ENCODE data around the gene PIWIL4. TPM values are rescaled to one million over a fixed set of nuclear protein-coding genes. Genes with fewer than 3 reads are reported as not detected.
A peak's percentile ranks its signal among the peaks of the same experiment; 100 is the strongest.
"Not testable (repeated sequence)": the region's sequence is repeated elsewhere in the genome, so short reads cannot be mapped to it uniquely, and the experiment has no call there.

Gene PIWIL4
- total RNA-seq, 2 donors from 2014 or later, result 1.3 to 1.6 TPM

- ATAC-seq (peak; percentile 74), DNase-seq (peak in 1 of 3 donors; percentile 7)
- Mint-ChIP-seq H3K36me3 (ENCODE audit: low read depth) (peaks cover 4% of the 10 kb centered on the region), H3K27me3 (no peaks in the 10 kb centered on the region), H3K4me3 (no peak overlapping the region), H3K4me1 (peaks cover 5% of the 10 kb centered on the region), H3K27ac (no peak overlapping the region)
- H3K9me3 ChIP-seq (ENCODE audit: control insufficient read depth, low read length, poor library complexity, severe bottlenecking), result no peaks in the 10 kb centered on the region
Observed at GRCh38 chr11:94602430-94603372, 35.5 kb downstream of the PIWIL4 start.

DNA sequence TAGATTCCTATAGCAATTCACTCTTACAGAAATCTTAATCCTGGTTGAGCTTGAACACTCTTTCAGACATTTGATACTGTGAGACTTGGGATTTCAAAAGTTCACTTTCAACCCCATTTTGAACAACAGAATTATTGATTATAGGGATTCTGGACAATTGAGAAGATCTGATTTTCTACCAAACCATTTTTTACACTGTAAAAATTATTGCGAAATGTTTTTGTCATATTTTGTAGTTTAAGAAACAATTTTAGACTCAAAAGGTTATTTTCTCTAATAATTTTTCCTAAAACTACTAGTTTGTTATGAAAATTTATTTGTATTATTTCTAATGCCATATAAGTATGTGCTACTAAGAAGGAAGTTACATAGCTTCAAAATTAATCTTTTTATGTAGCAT, 36.4 kb downstream of the PIWIL4 start:
- peaks cover 4% of the 10 kb centered on the region for H3K36me3 Mint-ChIP-seq (ENCODE audit: low read depth)
- no peaks in the 10 kb centered on the region for H3K9me3 ChIP-seq (ENCODE audit: control insufficient read depth, low read length, poor library complexity, severe bottlenecking)
- H3K4me1 Mint-ChIP-seq, result peaks cover 5% of the 10 kb centered on the region
- no peak overlapping the region for H3K4me3 Mint-ChIP-seq
- ATAC-seq, result no peak
- H3K27me3 Mint-ChIP-seq, result no peaks in the 10 kb centered on the region
- DNase-seq, result no peak
- no peak overlapping the region for H3K27ac Mint-ChIP-seq

DNA sequence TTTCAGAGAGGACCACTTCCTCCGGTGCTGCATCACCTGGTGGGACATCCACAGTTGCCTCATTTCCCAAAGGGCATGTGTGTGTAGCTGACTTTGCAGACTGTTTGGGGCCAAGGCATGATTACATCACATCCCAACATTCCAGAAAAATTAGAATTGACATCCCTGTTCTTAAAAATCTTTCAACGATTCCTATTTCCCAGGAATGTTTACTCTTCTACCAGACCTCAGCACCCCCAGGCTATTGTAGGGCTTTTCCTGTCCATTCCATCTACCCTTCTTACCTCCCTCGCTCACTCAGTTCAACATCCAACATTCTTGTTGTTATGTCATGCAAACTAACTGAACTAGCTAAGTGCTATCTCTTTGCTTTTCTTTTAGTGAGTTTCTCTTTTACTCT, 37.3 kb downstream of the PIWIL4 start:
- Mint-ChIP-seq H3K27me3 (no peaks in the 10 kb centered on the region), H3K36me3 (ENCODE audit: low read depth) (peaks cover 2% of the 10 kb centered on the region), H3K27ac (no peak overlapping the region), H3K4me3 (no peak overlapping the region), H3K4me1 (peaks cover 5% of the 10 kb centered on the region)
- DNase-seq (no peak), ATAC-seq (no peak)
- H3K9me3 ChIP-seq (ENCODE audit: control insufficient read depth, low read length, poor library complexity, severe bottlenecking), result no peaks in the 10 kb centered on the region

GRCh38 chr11:94613120-94613519, 46.0 kb downstream of the PIWIL4 start:
- DNase-seq, result no peak
- H3K9me3 ChIP-seq (ENCODE audit: control insufficient read depth, low read length, poor library complexity, severe bottlenecking), result peaks cover 10% of the 10 kb centered on the region
- no peaks in the 10 kb centered on the region for H3K27me3 Mint-ChIP-seq
- ATAC-seq, result no peak
- no peaks in the 10 kb centered on the region for H3K4me1 Mint-ChIP-seq
- no peaks in the 10 kb centered on the region for H3K36me3 Mint-ChIP-seq (ENCODE audit: low read depth)
- H3K4me3 Mint-ChIP-seq, result no peak overlapping the region
- no peak overlapping the region for H3K27ac Mint-ChIP-seq

GRCh38 chr11:94623120-94623735, 56.1 kb downstream of the PIWIL4 start:
- Mint-ChIP-seq H3K27me3 (peaks cover 11% of the 10 kb centered on the region), H3K36me3 (ENCODE audit: low read depth) (peaks cover 2% of the 10 kb centered on the region), H3K4me3 (no peak overlapping the region), H3K27ac (no peak overlapping the region), H3K4me1 (no peaks in the 10 kb centered on the region)
- DNase-seq (no peak), ATAC-seq (peak; percentile 65)
- H3K9me3 ChIP-seq (ENCODE audit: control insufficient read depth, low read length, poor library complexity, severe bottlenecking), result no peaks in the 10 kb centered on the region

DNA sequence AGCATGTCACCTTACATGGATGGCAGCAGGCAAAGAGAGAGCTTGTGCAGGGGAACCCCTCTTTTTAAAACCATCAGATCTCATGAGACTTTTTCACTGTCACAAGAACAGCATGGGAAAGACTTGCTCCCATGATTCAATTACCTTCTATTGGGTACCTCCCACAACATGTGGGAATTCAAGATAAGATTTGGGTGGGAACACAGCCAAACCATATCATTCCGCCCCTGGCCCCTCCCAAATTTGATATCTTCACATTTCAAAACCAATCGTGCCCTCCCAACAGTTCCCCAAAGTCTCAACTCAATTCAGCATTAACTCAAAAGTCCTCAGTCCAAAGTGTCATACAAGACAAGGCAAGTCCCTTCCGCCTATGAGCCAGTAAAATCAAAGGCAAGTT, 58.3 kb downstream of the PIWIL4 start:
- not testable (repeated sequence) for H3K36me3 Mint-ChIP-seq (ENCODE audit: low read depth); H3K27ac Mint-ChIP-seq; H3K4me3 Mint-ChIP-seq; DNase-seq; H3K9me3 ChIP-seq (ENCODE audit: control insufficient read depth, low read length, poor library complexity, severe bottlenecking); H3K4me1 Mint-ChIP-seq; ATAC-seq
- H3K27me3 Mint-ChIP-seq, result peaks cover 11% of the 10 kb centered on the region

- not testable (repeated sequence) for H3K4me3 Mint-ChIP-seq; H3K27me3 Mint-ChIP-seq; H3K4me1 Mint-ChIP-seq; ATAC-seq; H3K36me3 Mint-ChIP-seq (ENCODE audit: low read depth); DNase-seq; H3K9me3 ChIP-seq (ENCODE audit: control insufficient read depth, low read length, poor library complexity, severe bottlenecking); H3K27ac Mint-ChIP-seq
Observed at GRCh38 chr11:94627003-94627560, 59.9 kb downstream of the PIWIL4 start.

DNA sequence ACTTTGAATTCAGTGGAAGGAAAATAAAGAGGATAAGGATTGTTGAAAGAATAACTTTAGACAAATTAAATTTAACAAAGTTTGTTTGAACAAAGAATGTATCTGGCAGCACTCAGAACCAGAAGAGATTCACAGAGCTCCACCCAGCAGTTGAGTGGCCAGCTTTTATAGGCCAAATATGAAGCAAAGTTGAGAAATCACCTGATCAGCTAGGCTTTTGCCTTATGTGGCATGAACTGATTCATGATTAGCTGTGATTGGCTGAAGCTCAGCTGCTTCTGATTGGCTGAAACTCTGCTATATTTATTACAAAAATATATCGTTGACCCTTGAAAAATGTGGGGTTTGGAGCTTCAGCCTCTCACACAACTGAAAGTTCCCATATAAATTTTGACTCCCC, 62.6 kb downstream of the PIWIL4 start:
- H3K27ac Mint-ChIP-seq, result no peak overlapping the region
- no peak overlapping the region for H3K4me3 Mint-ChIP-seq
- H3K27me3 Mint-ChIP-seq, result peaks cover 7% of the 10 kb centered on the region
- no peaks in the 10 kb centered on the region for H3K36me3 Mint-ChIP-seq (ENCODE audit: low read depth)
- ATAC-seq (no peak), DNase-seq (no peak)
- peaks cover 3% of the 10 kb centered on the region for H3K4me1 Mint-ChIP-seq
- no peaks in the 10 kb centered on the region for H3K9me3 ChIP-seq (ENCODE audit: control insufficient read depth, low read length, poor library complexity, severe bottlenecking)

DNA sequence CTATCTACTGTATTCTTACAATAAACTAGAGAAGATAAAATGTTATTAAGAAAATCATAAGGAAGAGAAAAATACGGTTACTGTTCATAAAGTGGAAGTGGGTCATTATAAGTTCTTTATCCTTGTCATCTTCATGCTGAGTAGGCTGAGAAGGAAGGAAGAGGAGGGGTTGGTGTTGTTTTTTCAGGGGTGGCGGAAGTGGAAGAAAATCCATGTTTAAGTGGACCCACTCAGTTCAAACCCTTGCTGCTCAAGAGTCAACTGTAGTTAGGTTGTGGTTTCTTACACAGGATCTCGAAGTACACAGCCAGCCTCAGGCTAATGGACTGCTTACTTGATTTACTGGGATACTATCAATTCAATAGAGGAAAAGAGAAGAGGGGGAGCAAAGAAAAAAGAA, 63.1 kb downstream of the PIWIL4 start:
- Mint-ChIP-seq H3K27ac (no peak overlapping the region), H3K27me3 (peaks cover 7% of the 10 kb centered on the region)

DNA sequence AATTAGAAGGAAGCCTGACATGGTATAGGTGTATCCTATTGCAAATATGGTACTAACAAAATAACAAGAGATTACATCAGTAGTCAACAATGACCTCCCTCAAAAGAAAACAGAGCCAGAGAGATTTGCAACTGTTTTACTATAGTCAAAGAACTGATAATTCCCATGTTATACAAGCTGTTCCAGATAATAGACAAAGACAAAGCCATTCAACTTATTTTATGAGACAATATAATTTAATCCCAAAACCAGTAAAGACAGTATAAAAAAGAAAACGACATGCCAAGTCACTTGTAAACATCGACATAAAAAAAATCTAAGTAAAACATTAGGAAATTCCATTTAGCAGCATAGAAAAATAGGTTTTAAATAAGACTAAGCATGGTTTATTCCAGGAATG, 65.2 kb downstream of the PIWIL4 start:
- Mint-ChIP-seq H3K27me3 (no peaks in the 10 kb centered on the region), H3K27ac (no peak overlapping the region), H3K4me1 (peaks cover 3% of the 10 kb centered on the region), H3K4me3 (no peak overlapping the region), H3K36me3 (ENCODE audit: low read depth) (no peaks in the 10 kb centered on the region)
- ATAC-seq (no peak), DNase-seq (no peak)
- no peaks in the 10 kb centered on the region for H3K9me3 ChIP-seq (ENCODE audit: control insufficient read depth, low read length, poor library complexity, severe bottlenecking)

More for the DNA sequence above, 63.1 kb downstream of the PIWIL4 start:
- Mint-ChIP-seq H3K4me3 (peak overlapping the region; percentile 31), H3K36me3 (ENCODE audit: low read depth) (no peaks in the 10 kb centered on the region), H3K4me1 (peaks cover 3% of the 10 kb centered on the region)
- DNase-seq, result no peak
- ATAC-seq, result no peak
- H3K9me3 ChIP-seq (ENCODE audit: control insufficient read depth, low read length, poor library complexity, severe bottlenecking), result no peaks in the 10 kb centered on the region

GRCh38 chr11:94635072-94635471, 67.9 kb downstream of the PIWIL4 start:
- DNase-seq (no peak), ATAC-seq (no peak)
- H3K27ac Mint-ChIP-seq, result no peak overlapping the region
- H3K27me3 Mint-ChIP-seq, result no peaks in the 10 kb centered on the region
- H3K9me3 ChIP-seq (ENCODE audit: control insufficient read depth, low read length, poor library complexity, severe bottlenecking), result no peaks in the 10 kb centered on the region
- H3K36me3 Mint-ChIP-seq (ENCODE audit: low read depth), result no peaks in the 10 kb centered on the region
- peaks cover 8% of the 10 kb centered on the region for H3K4me1 Mint-ChIP-seq
- H3K4me3 Mint-ChIP-seq, result no peak overlapping the region

GRCh38 chr11:94636388-94636949, 69.3 kb downstream of the PIWIL4 start:
- ATAC-seq (no peak), DNase-seq (no peak)
- no peaks in the 10 kb centered on the region for H3K9me3 ChIP-seq (ENCODE audit: control insufficient read depth, low read length, poor library complexity, severe bottlenecking)
- no peak overlapping the region for H3K4me3 Mint-ChIP-seq
- peaks cover 6% of the 10 kb centered on the region for H3K4me1 Mint-ChIP-seq
- no peak overlapping the region for H3K27ac Mint-ChIP-seq
- H3K27me3 Mint-ChIP-seq, result no peaks in the 10 kb centered on the region
- no peaks in the 10 kb centered on the region for H3K36me3 Mint-ChIP-seq (ENCODE audit: low read depth)

- no peak for ATAC-seq
- no peak overlapping the region for H3K27ac Mint-ChIP-seq
- peaks cover 6% of the 10 kb centered on the region for H3K4me1 Mint-ChIP-seq
- no peak for DNase-seq
- no peaks in the 10 kb centered on the region for H3K36me3 Mint-ChIP-seq (ENCODE audit: low read depth)
- no peak overlapping the region for H3K4me3 Mint-ChIP-seq
- no peaks in the 10 kb centered on the region for H3K27me3 Mint-ChIP-seq
- H3K9me3 ChIP-seq (ENCODE audit: control insufficient read depth, low read length, poor library complexity, severe bottlenecking), result no peaks in the 10 kb centered on the region
Observed at GRCh38 chr11:94638301-94638901, 71.2 kb downstream of the PIWIL4 start.

Data from T-helper 17 cell (primary cell).